ENCODE measurements around the gene CACNA1G.

CACNA1G gene

DNA sequence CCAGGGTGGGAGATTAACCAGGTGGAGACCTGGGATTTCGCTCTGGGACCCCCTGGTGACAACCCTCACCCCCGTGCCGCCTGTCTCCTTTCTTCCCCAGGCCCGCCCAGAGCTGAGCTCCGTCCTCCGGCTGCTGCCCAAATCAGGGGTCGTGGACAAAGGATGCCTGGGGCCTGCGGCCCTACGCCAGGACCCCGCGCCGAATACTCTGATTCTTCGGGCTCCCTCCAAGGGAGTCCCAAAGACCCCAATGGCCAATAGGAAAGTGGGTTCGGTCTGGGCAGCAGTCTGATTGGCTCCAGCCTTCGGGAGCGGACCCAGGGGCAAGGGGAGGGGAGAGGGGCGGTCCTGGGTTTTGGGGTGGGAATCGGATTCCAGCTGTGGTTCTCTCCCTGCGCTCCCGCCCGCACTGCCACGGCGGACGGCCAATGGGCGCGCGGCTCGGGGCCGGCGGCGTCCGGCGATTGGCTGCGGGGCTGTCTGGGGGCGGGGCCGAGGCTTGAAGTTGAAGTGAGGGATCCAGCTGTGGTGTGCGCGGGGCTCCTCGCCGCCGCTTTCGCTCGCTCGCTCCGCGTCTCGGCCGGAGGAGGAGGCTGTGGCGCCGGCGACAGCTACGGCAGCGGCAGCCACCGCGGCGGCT is at the start of gene CACNA1G:
Gene CACNA1G (plus strand): TSS at position 531 of the 640 bp plus-strand sequence. CDS start 745 bp downstream, outside the sequence.
- DNase-seq (ENCODE audit: insufficient read length, low spot score) (peak; percentile 99), FAIRE-seq (peak; percentile 98)

DNA sequence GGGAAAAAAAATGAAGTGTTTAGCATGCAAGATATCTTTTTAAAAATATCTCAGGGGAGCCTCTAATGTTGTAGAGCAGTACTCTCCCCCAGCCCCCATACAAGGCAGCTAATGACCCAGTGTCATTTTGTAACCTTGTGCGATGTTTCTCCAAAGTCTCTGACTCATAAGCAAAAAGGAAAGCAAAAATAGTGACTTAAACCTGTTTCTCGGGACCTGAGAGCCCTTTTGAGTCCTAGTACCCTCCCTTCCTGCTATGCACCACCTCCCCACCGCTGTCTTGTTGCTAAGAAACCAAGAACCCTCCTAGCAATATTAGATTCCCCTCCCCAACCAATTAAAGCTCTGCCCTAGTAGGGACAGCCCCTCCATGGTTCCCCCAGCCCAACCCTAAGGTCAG is 49.5 kb upstream of the CACNA1G start:
- DNase-seq (ENCODE audit: insufficient read length, low spot score) (no peak), FAIRE-seq (no peak)

DNA sequence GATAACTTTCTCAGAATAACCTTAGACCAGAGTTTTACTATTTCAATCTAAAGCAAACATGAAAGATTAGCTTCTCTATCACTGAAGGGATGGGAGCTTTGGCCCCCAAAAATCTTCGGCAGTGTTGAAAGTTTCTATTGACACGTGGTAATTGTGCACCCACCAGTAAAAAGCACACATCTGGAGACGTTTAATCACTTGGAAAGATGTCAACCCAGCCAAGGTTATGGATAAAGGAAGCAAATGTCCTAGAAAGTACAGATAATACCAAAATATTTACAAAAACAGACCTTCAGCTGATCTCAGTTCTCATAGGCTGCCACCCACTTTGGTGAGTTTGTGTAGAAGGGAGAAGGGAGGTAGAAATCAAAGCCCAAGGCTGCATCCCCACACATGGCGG is 47.0 kb upstream of the CACNA1G start:
- FAIRE-seq (peak; percentile 40), DNase-seq (ENCODE audit: insufficient read length, low spot score) (no peak)

DNA sequence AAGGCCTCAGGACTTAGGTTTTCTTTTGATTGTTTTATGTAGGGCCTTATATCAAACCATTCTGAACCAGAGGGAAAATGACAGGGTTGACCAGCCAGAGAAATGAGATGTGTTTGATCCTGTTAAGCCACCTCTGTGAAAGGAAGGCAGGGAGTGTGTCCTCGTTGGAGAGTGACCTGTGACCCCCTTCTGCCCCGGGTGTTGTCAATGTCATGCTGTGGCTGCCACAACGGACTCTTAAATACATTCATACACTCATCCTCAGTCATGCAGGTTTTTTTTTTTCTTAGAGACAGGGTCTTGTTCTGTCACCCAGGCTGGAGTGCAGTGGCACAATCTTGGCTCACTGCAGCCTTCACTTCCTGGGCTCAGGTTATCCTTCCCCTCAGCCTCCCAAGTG is 46.1 kb upstream of the CACNA1G start:
- no peak for DNase-seq (ENCODE audit: insufficient read length, low spot score)
- FAIRE-seq = peak; percentile 40

DNA sequence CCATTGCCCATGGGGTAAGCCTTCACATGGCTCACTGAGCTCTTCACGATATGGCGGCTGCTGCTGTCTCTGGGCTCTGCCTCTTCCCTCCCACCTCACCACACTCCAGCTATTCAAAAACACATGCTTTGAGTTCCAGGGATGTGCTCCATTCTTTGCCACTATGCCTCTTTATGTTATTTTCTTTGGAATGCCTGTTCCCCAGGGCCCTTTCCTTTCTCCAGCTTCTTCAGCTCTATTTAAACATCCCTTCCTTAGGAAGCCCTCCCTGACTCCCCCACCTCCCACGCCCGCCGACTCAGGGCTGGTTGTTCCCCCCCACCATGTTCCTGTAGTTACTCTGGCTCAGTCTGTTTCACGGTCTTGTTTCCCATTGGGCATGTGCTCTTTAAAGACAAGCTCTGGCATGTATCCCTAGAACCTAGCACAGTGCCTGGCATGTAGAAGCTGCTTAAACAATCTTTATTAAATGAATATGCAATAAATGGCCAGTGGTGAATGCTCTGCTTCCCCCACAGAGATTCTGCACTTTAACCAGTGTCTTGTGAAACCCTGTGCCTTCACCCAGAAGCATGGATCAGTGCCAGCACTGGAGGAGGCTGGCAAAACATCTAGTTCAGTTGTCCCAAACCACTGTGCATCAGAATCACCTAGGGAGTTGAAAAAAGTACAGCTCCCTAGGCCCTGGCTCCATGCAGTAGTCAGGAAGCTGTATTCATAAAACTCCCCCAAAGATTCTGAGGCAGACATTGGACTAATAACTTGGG is 45.4 kb upstream of the CACNA1G start:
- FAIRE-seq (no peak), DNase-seq (ENCODE audit: insufficient read length, low spot score) (no peak)

DNA sequence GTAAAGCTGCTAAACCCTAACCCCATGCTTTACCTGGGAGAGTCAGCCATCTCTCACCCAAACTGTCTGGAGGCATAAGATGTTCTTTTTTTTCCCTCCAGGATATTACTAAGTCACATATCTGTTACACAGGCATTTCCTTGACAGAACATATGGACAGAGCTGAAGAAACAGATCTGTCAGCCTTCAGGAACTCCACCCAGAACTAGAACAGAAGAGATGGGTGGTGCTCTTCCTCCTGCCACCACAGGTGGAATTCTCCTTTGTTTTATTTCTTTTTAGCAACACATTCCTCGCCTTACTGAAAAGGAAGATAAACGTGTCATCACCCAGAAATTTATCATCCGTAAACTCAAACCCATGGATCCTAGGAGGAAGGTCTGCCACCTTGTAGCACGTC is 43.5 kb upstream of the CACNA1G start:
- FAIRE-seq = peak; percentile 36
- DNase-seq (ENCODE audit: insufficient read length, low spot score) = no peak

DNA sequence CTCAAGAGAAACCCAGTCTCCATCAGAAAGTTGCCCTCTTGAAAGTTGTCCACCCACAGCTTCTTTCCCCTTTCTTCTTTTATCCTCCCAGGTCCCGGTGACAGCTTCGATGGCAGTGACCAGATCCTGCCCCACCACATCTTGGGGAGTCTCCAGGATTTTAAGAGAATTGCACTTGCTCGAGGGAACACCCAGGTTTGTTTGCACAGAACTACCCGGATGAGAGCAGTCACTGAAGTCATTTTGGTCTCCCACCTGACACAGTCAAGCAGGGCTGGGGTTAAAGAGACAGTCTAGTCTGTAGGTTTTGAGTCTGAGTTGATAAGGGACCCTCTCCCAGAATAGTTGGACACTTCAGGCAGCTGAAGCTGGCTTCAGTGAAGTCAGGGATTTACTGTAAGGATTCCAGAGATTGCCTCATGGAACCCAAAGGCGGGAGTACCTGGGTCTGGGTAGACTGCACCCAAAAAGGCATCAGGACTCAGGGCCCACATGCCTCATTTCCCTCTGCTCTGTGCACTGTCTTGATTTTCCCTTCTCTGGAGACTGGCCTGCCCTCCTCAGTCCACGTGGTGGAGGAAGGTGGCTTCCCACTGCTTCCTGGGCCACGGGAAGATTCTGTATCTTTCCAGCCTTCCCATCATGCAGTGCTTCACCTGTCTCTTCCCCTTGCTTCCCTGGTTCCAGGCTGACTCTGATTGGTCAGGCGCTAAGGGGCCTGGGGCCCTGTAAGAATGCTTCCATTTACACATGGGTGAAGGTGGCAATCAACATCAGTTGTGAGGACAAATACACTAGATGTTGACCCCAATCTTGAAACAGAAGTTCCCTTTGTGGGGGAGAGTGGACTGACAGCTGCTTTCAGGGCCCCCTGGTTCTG is 42.8 kb upstream of the CACNA1G start:
- FAIRE-seq (peak; percentile 48), DNase-seq (ENCODE audit: insufficient read length, low spot score) (no peak)

DNA sequence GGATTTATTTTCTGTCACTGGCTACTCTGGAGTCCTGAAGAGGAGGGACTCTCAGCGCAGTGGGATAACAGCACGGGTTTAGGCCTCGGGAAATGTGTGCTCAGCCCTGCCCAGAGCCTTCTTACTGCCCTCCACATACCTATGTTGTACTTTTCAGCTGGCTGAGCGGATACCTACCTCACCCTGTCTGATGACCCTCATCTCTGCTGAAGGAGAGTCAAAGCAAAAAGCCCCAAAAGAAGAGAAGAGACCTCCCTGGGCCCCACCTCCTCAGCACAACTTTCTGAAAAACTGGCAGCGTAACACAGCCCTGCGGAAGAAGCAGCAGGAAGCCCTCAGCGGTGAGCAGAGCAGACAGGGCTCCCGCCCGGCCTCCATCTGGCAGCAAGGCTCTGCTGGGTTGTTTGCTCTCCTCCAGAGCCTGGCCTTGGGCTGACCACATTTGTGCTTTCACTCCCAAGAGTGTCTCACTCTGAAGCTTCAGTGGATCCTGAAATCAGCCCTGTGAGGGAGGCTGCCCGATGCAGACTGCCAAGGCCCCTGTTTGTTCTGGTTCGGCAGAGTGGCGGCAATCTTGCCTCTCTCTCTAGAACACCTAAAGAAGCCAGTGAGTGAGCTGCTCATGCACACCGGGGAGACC is 42.0 kb upstream of the CACNA1G start:
- no peak for FAIRE-seq
- DNase-seq (ENCODE audit: insufficient read length, low spot score) = no peak

DNA sequence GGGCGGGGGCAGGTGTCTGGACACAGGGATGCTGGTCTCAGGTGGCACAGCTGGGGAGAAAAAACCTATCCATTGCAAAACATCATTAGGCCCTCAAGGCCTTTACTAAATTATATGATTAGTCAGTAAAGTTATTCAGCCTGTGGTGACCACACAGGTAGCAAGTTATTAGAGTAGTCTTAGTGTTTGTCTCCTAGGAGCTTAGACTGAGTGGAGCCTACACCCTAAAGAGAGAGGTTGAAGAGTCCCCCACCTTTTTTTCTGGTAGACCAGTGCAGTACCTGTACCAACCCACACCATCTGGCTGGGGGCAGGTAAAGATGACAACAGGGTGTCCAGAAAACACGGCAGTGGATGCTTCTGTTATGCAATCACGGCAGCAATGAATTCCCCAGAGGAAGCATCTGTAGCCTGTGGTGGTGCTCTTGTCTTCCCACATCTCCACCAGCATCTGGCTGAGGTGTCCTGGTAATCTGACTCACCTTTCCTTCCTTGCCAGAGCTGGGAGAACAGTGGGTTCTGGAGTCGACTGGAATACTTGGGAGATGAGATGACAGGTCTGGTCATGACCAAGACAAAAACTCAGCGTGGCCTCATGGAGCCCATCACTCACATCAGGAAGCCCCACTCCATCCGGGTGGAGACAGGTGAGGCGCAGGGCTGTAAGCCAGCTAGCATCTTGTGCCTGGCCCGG is 41.2 kb upstream of the CACNA1G start:
- DNase-seq (ENCODE audit: insufficient read length, low spot score) = no peak

DNA sequence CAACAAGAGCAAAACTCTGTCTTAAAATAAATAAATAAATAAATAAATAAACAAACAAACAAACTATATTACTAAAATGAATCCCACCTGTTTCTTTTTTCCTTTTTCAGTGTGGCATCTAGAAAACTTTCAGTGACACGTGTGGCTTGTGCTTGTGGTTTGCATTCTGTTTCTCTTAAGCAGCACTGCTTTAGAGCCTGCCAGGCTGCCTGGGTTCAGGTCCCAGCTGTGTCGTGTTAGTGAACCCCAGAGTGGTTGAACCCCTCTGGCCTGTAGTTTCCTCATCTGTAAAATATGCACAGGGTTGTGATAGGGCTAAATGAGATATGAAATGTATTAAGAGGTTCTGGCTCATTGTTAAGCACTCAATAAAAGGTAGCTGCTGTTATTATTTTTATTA is 40.0 kb upstream of the CACNA1G start:
- FAIRE-seq (no peak), DNase-seq (ENCODE audit: insufficient read length, low spot score) (no peak)

More for the DNA sequence above, 41.2 kb upstream of the CACNA1G start:
- no peak for FAIRE-seq

DNA sequence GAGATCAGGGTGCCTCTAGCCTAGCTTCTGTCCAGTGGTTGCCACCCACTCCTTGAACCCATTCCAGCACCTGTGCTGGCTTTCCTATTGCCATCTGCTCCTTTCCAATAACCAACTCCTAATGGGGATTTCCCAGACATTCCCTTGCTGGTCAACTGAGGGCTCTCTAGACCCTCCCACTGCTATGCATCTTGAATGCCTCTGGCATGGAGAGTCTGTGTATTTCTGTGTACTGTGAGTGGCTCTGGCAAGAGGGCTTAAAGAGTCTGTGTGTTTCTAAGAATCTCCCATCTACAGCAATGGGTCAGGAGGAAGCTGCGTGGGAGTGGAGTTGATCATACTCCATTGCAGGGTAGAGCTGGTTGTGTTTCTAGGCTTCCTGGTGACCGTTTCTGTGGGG is 39.0 kb upstream of the CACNA1G start:
- DNase-seq (ENCODE audit: insufficient read length, low spot score) (no peak), FAIRE-seq (no peak)

DNA sequence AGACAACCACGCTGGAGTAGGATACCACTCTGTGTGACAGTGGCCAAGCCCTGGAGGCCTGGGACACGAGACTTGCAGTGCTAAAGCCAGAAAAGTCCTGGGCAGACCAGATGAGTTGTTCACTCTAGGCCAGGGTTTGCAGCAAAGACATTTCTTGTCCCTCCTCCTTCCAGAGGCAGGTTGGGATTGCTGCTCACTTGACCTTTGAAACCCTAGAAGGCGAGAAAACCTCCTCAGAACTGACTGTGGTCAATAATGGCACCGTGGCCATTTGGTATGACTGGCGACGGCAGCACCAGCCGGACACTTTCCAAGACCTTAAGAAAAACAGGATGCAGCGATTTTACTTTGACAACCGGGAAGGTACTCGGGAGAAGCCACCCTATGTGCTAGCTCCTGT is 37.7 kb upstream of the CACNA1G start:
- DNase-seq (ENCODE audit: insufficient read length, low spot score) (no peak), FAIRE-seq (no peak)

DNA sequence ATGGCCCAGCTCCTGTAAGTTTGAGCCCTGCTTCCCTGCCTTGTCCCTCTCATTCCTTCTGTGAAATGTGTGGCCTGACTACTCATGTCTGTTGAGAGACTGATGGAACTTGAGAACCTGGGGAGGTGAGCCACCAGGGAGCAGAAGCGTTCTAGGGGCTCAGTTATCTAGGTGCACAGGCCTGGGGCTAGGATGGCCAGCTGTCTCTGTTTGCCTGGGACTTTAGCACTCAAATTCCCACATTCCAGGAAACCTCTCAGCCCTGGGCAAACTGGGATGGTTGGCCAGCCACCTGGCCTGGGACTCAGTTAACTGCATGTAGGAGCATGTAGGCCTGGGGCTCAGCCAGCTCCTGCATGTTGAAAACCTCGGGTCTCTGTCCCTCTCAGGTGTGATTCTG is 37.3 kb upstream of the CACNA1G start:
- FAIRE-seq (no peak), DNase-seq (ENCODE audit: insufficient read length, low spot score) (no peak)

DNA sequence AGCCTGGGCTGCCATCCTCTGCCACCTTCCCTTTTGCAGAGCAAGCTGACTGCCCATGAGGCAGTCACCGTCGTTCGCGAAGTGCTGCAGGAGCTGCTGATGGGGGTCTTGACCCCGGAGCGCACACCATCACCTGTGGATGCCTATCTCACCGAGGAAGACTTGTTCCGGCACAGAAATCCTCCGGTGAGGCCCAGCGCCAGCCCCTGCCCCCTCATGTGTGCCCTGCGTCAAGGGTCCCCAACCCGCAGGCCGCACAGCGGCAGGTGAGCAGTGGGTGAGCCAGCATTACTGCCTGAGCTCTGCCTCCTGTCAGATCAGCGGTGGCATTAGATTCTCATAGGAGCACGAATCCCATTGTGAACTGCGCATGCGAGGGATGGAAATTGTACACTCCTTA is 35.7 kb upstream of the CACNA1G start:
- FAIRE-seq = no peak
- no peak for DNase-seq (ENCODE audit: insufficient read length, low spot score)

DNA sequence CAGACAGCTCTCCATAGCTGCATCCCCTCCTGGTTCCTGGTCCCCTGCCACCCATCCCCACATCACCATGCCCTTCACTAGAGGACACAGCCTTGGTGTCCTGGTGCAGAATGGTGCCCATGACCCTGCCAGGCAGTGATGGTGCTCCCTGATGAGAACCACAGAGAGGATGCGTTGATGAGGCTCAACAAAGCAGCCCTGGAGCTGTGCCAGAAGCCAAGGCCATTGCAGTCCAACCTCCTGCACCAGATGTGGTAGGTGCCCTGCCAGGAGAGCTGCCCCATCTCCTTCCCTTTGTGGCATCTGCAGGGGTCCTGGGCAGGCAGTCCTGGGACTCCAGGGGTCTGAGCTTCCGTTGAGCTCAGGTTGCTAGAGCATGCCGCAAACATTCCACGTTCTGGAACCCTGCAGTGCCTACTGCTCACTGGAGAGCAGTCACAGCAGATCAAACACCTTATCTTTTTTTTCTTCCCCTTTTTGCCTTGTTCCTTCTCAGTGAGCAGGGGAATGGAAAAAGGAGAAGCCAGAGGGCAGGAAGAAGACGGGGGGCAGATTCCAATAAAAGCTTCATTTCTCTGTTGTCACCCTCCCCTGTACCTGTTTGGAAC is 33.3 kb upstream of the CACNA1G start:
- DNase-seq (ENCODE audit: insufficient read length, low spot score) (no peak), FAIRE-seq (peak; percentile 9)

DNA sequence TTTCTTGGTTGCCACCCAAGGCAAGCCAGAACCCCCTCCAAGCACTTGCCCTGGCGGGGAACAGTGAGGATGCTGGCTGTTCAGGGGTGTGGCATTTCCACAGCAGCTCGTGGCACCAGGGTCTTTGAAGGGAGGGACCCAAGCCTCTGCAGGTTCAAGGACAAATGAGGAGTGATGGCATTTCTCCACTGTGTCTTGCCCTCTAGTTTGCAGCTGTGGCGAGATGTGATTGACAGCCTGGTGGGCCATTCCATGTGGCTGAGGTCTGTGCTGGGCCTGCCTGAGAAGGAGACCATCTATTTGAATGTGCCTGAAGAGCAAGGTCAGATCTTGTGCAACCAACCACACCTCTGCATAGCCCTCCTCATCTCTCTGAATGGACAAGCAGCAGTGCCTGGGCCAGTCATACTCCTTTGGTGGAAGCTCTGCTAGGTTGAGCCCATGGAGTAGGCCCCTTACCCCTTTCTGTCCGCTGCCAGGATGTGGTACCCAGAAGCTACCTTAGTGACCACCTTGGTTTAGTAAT is 32.5 kb upstream of the CACNA1G start:
- peak; percentile 58 for FAIRE-seq
- DNase-seq (ENCODE audit: insufficient read length, low spot score) = no peak

DNA sequence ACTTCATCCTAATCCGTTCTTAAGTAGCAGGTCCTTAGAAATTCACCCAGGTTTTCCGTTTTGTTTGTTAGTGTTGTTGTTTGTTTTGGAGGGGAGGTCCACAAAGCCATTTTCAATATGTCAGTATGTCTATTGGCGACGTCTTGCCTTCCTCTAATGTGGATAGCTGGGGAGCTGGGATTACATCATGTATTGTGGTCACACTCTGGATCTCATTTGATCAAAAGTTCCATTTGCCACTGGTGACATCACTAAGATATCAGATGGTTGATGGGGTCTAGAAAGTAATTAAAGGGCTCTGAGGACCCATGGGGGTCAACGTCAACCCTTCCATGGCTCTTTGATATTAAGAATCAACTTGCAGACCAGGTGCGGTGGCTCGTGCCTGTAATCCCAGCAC is 30.7 kb upstream of the CACNA1G start:
- DNase-seq (ENCODE audit: insufficient read length, low spot score) = no peak
- no peak for FAIRE-seq

DNA sequence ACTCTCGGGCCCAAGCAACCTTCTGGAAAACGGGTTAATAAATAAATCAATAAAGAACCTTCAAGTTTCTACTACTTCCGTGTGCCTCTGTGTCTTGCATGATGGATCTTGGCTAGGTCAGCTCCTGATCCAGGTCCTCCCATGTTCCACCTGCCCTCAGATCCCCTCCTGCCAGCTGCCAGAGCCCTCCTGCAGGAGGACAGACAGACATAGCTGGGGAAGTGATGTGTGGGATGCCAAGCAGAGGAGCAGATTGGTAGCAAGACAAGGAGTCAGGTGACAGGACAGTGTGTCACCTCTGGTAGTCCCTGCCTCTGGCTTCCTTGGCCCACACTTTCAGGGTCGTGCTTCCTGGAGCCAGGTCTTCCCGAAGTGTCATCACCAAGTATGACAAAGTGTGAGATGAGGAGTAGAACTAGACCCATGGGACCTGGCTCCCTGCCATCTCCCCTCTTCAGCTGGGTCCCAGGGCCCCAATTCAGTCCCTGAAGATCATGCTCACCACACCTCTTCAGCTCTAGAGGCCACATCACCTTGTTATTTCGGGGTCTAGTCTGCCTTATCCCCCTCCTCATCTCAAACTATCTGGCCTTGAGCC is 29.0 kb upstream of the CACNA1G start:
- no peak for DNase-seq (ENCODE audit: insufficient read length, low spot score)
- FAIRE-seq = peak; percentile 84

DNA sequence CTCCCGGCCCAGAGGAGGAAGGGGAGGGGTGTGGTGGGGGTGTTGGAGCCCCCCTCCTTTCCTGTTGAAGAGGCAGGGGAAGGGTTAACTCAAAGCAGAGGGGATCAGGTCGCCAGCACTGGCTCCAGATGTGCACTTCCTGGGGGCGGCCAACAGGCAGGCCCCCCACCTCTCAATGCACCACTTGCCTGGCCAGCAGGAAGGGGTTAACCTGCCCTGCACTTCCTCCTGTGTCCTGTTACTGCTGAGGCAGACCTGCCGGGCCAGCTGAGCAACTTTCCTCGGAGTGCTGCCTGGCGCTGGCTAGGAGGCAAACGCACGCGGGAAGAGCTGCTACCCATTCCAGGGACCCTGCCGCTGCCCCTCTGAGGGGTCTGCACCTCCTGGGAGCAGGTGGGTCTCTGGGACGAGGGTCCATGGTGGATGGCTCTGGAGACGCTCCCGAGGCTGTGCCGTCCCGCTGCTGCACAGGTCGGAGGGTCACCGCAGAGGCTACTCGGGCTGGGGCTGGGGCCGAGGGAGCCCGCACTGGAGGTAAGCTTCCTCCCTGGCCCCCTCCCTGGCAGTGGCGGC is 28.0 kb upstream of the CACNA1G start, which contains the start of gene EPN3:
Gene EPN3 (plus strand): TSS at position 284 of the 573 bp plus-strand sequence. CDS start 3,822 bp downstream, outside the sequence.
- no peak for FAIRE-seq
- DNase-seq (ENCODE audit: insufficient read length, low spot score) = no peak

Data from HTR-8/SVneo (cell line).